ENCODE measurements around the gene EML2.
"Not testable (repeated sequence)": the region's sequence is repeated elsewhere in the genome, so short reads cannot be mapped to it uniquely, and the experiment has no call there.

EML2 gene

GRCh38 chr19:45629704-45630103 is 9.5 kb downstream of the EML2 start:
- DNase-seq, result no peak
- H3K79me2 ChIP-seq (ENCODE audit: low read length), result no peaks in the 10 kb centered on the region
- no peak overlapping the region for H3K4me3 ChIP-seq (ENCODE audit: low read length)
- H3F3A ChIP-seq (ENCODE audit: insufficient read depth, low read length), result peaks cover 7% of the 10 kb centered on the region; the same call in 1 of the 2 replicates
- H3K4me1 ChIP-seq (ENCODE audit: low read length), result peaks cover 8% of the 10 kb centered on the region; the same call in 1 of the 2 replicates
- H4K20me1 ChIP-seq (ENCODE audit: insufficient read depth, low read length), result no peaks in the 10 kb centered on the region
- no peak overlapping the region for H2AFZ ChIP-seq (ENCODE audit: low read length)
- H3K9me3 ChIP-seq (replicated peaks; ENCODE audit: insufficient read depth, low read length), result no peaks in the 10 kb centered on the region
- no peak overlapping the region for H3K9ac ChIP-seq (ENCODE audit: low read length)
- no peaks in the 10 kb centered on the region for H3K36me3 ChIP-seq (replicated peaks; ENCODE audit: insufficient read depth, low read length)
- H3K9me2 ChIP-seq (replicated peaks; ENCODE audit: insufficient read depth, low read length), result no peaks in the 10 kb centered on the region
- H3K27me3 ChIP-seq (replicated peaks; ENCODE audit: insufficient read depth, low read length), result no peaks in the 10 kb centered on the region
- no peak for TF ChIP-seq EZH2 (optimal IDR thresholded peaks at IDR 0.05; ENCODE audit: low read depth, low read length)
- no peak for TF ChIP-seq CTCF (IDR thresholded peaks at IDR 0.05; ENCODE audit: low read length)
- no peak for TF ChIP-seq EZH2phosphoT487 (IDR thresholded peaks at IDR 0.05; ENCODE audit: low read length)
- no peak overlapping the region for H3K27ac ChIP-seq (ENCODE audit: low read length)
- no peak overlapping the region for H3K4me2 ChIP-seq (ENCODE audit: low read depth, low read length)

GRCh38 chr19:45628219-45628618 is 11.0 kb downstream of the EML2 start:
- H3K4me2 ChIP-seq (ENCODE audit: low read depth, low read length); H3K9me2 ChIP-seq (replicated peaks; ENCODE audit: insufficient read depth, low read length); H3F3A ChIP-seq (ENCODE audit: insufficient read depth, low read length); H3K36me3 ChIP-seq (replicated peaks; ENCODE audit: insufficient read depth, low read length); H3K9me3 ChIP-seq (replicated peaks; ENCODE audit: insufficient read depth, low read length); H3K4me3 ChIP-seq (ENCODE audit: low read length); H3K27ac ChIP-seq (ENCODE audit: low read length); H3K9ac ChIP-seq (ENCODE audit: low read length); DNase-seq; H4K20me1 ChIP-seq (ENCODE audit: insufficient read depth, low read length); H3K79me2 ChIP-seq (ENCODE audit: low read length); H2AFZ ChIP-seq (ENCODE audit: low read length); H3K27me3 ChIP-seq (replicated peaks; ENCODE audit: insufficient read depth, low read length); H3K4me1 ChIP-seq (ENCODE audit: low read length): not testable (repeated sequence)

GRCh38 chr19:45623984-45624383 is 15.2 kb downstream of the EML2 start:
- Histone ChIP-seq H3K9me2 (replicated peaks; ENCODE audit: insufficient read depth, low read length) (no peaks in the 10 kb centered on the region), H3K36me3 (replicated peaks; ENCODE audit: insufficient read depth, low read length) (no peaks in the 10 kb centered on the region), H3F3A (ENCODE audit: insufficient read depth, low read length) (no peaks in the 10 kb centered on the region), H3K4me3 (ENCODE audit: low read length) (no peak overlapping the region), H3K4me2 (ENCODE audit: low read depth, low read length) (no peak overlapping the region), H3K9ac (ENCODE audit: low read length) (no peak overlapping the region), H3K27ac (ENCODE audit: low read length) (no peak overlapping the region), H3K79me2 (ENCODE audit: low read length) (no peaks in the 10 kb centered on the region), H3K4me1 (ENCODE audit: low read length) (no peaks in the 10 kb centered on the region), H2AFZ (ENCODE audit: low read length) (no peak overlapping the region), H3K9me3 (replicated peaks; ENCODE audit: insufficient read depth, low read length) (no peaks in the 10 kb centered on the region), H3K27me3 (replicated peaks; ENCODE audit: insufficient read depth, low read length) (no peaks in the 10 kb centered on the region), H4K20me1 (ENCODE audit: insufficient read depth, low read length) (no peaks in the 10 kb centered on the region)
- no peak for TF ChIP-seq EZH2 (optimal IDR thresholded peaks at IDR 0.05; ENCODE audit: low read depth, low read length)
- TF ChIP-seq CTCF (IDR thresholded peaks at IDR 0.05; ENCODE audit: low read length), result no peak
- no peak for TF ChIP-seq EZH2phosphoT487 (IDR thresholded peaks at IDR 0.05; ENCODE audit: low read length)
- no peak for DNase-seq

- DNase-seq, result no peak
These were observed 17.2 kb downstream of the EML2 start for GRCh38 chr19:45621976-45622503.

More at GRCh38 chr19:45621976-45622503, 17.2 kb downstream of the EML2 start:
- H3K79me2 ChIP-seq (ENCODE audit: low read length), result no peaks in the 10 kb centered on the region
- no peak overlapping the region for H3K4me3 ChIP-seq (ENCODE audit: low read length)
- no peak for TF ChIP-seq CTCF (IDR thresholded peaks at IDR 0.05; ENCODE audit: low read length)
- TF ChIP-seq EZH2 (optimal IDR thresholded peaks at IDR 0.05; ENCODE audit: low read depth, low read length), result no peak
- no peak for TF ChIP-seq EZH2phosphoT487 (IDR thresholded peaks at IDR 0.05; ENCODE audit: low read length)
- no peaks in the 10 kb centered on the region for H3K36me3 ChIP-seq (replicated peaks; ENCODE audit: insufficient read depth, low read length)
- no peaks in the 10 kb centered on the region for H3K4me1 ChIP-seq (ENCODE audit: low read length)
- no peak overlapping the region for H3K27ac ChIP-seq (ENCODE audit: low read length)
- no peak overlapping the region for H2AFZ ChIP-seq (ENCODE audit: low read length)
- H3F3A ChIP-seq (ENCODE audit: insufficient read depth, low read length), result no peaks in the 10 kb centered on the region
- H3K27me3 ChIP-seq (replicated peaks; ENCODE audit: insufficient read depth, low read length), result no peaks in the 10 kb centered on the region
- H4K20me1 ChIP-seq (ENCODE audit: insufficient read depth, low read length), result no peaks in the 10 kb centered on the region
- no peaks in the 10 kb centered on the region for H3K9me2 ChIP-seq (replicated peaks; ENCODE audit: insufficient read depth, low read length)
- H3K4me2 ChIP-seq (ENCODE audit: low read depth, low read length), result no peak overlapping the region
- no peak overlapping the region for H3K9ac ChIP-seq (ENCODE audit: low read length)
- no peaks in the 10 kb centered on the region for H3K9me3 ChIP-seq (replicated peaks; ENCODE audit: insufficient read depth, low read length)
